GM23248 (cell line): ENCODE data around the gene PEX10.

Source experiments
- EZH2 ChIP-seq: fragments of 200-600 bp; sonication (generic); IDR thresholded peaks from 2 replicates; pipeline ENCODE4 v1.6.1; 2018; ENCODE audit warnings: antibody characterized with exemption, mild to moderate bottlenecking; ENCODE audit not compliant: insufficient read depth, poor library complexity, severe bottlenecking
- EZH2phosphoT487 ChIP-seq: fragments of 200-600 bp; sonication (generic); IDR thresholded peaks from 2 replicates; pipeline ENCODE4 v1.6.1; 2018; ENCODE audit warnings: antibody characterized with exemption, moderate library complexity, mild to moderate bottlenecking, low read depth; ENCODE audit not compliant: insufficient read depth

GRCh38 chr1:2417083-2417832, 4.9 kb upstream of the PEX10 start:
- TF ChIP-seq EZH2 (no peak), EZH2phosphoT487 (no peak)
